GM21423 (cell line): ENCODE data around the gene SNAPIN.
"Not testable (repeated sequence)": the region's sequence is repeated elsewhere in the genome, so short reads cannot be mapped to it uniquely, and the experiment has no call there.

Experiments
- ATAC-seq: cut with Tn5 transposase; IDR thresholded peaks from one replicate; pipeline ENCODE4 v1.9.1; 2021; ENCODE audit warnings: mild to moderate bottlenecking, moderate library complexity; ENCODE audit not compliant: unreplicated experiment

Gene SNAPIN

GRCh38 chr1:153626904-153627714 is 31.4 kb upstream of the SNAPIN start, which contains the start of gene S100A13:
Gene S100A13, minus strand, starts transcription at chr1:153627505. Its CDS starts 1,033 bp downstream, at chr1:153626472.
- ATAC-seq = no peak

GRCh38 chr1:153627715-153628626 is 30.5 kb upstream of the SNAPIN start, which contains the start of gene S100A1:
Gene S100A1, plus strand, starts transcription at chr1:153628434. Its CDS starts 2,088 bp downstream, at chr1:153630522.
- ATAC-seq = no peak

DNA sequence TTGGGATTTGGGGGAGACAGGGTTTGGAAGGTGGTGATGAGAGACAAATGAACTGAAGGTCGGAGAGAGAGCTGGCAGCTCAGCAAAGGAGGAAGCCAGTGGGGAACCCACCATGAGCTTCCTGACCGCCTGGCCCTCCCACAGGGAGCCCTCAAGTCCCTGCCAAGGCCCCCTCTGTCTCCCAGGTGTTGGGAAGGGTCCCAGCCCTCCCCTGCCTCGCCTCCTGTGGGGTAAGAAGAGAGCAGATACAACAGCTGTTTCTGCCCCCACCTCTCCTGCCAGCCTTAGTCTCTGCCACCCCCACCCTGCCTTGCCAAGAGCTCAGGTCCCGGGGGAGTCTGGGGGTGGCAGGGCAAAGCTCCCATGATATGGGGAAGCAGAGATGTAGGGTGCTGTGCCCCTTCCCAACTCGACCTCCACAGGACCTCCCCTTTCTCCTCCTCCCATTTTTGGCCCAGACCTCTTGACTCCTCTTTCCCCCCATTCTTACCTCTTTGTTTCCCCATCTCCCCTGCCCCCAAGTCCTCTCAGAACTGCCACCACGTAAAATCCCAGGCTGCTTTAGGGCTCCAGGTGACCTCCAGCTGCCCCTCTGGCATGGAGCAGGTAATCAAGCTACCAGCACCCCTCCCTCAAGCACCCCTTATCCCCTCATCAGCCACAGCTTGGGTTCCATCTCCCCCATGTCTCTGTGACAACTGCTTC is 29.7 kb upstream of the SNAPIN start:
- ATAC-seq = no peak

- no peak for ATAC-seq
Observed at GRCh38 chr1:153629343-153629665, 29.2 kb upstream of the SNAPIN start.

DNA sequence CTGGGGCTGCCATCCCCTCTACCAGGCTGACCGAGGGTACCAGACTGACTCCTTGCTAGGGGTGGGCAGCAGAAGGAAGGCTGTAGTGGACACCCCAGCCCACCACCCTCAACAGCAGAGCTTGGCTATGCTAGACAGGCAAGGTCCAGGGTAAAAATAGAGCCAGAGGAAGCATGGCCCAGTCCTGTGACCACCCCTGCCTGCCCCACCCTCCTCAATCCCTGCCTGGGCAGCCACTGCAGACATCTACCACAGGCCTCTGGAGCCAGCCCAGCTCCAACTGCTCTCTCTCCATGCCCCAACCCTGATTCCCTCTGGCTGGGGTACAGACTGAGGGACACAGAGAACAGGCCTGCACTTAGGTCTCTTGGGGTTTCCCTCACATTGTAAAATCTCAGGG is 28.5 kb upstream of the SNAPIN start:
- no peak for ATAC-seq

DNA sequence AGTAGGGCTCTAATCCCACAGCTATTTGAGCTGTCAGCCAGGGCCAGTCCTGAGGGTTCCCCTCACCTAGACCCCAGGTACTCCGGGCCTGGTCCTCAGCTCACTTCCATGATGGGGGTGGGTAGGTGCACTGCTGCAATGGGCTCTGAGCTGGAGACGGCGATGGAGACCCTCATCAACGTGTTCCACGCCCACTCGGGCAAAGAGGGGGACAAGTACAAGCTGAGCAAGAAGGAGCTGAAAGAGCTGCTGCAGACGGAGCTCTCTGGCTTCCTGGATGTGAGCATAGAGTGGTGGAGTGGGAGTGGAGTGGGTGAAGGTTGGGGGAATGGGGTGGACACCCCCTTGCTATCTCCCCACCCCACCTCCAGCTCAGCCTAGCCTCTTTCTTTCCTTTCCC is 28.1 kb upstream of the SNAPIN start:
- ATAC-seq = no peak

DNA sequence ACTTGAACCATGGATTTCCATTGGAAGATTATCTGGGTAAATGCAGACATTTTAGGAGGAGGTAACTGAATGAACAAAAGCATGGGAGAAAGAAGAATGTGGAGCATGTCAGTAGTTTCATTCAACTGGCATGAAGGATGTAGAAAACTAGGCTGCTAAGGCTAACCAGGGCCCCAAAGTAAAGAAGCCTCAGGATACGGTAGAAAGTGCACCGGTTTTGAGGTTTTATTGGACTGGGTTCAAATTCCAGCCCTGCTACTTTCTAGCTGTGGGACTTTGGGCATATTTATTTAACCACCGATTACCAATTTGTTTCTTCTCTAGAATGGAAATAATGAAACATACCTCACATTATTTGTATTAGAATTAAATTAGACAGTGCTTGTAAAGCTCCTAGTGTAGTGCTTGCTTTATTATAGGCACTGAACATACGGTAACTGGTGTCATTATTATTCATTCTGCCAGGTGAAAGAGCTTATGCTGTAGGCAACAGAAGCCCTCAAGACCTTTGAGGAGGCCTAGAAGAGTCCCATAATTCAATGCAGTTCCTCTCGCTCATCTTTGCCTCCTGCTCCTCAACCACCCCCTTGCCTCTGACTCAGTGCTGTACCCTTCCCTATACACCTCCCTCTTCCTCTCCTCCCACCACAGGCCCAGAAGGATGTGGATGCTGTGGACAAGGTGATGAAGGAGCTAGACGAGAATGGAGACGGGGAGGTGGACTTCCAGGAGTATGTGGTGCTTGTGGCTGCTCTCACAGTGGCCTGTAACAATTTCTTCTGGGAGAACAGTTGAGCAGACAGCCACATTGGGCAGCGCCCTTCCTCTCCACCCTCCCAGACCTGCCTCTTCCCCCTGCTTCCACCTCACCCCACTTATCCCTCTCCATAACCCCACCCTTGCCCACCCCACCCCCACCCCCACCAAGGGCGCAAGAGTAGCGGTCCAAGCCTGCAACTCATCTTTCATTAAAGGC is 27.2 kb upstream of the SNAPIN start:
- no peak for ATAC-seq

GRCh38 chr1:153633161-153633753 is 25.2 kb upstream of the SNAPIN start:
- no peak for ATAC-seq

DNA sequence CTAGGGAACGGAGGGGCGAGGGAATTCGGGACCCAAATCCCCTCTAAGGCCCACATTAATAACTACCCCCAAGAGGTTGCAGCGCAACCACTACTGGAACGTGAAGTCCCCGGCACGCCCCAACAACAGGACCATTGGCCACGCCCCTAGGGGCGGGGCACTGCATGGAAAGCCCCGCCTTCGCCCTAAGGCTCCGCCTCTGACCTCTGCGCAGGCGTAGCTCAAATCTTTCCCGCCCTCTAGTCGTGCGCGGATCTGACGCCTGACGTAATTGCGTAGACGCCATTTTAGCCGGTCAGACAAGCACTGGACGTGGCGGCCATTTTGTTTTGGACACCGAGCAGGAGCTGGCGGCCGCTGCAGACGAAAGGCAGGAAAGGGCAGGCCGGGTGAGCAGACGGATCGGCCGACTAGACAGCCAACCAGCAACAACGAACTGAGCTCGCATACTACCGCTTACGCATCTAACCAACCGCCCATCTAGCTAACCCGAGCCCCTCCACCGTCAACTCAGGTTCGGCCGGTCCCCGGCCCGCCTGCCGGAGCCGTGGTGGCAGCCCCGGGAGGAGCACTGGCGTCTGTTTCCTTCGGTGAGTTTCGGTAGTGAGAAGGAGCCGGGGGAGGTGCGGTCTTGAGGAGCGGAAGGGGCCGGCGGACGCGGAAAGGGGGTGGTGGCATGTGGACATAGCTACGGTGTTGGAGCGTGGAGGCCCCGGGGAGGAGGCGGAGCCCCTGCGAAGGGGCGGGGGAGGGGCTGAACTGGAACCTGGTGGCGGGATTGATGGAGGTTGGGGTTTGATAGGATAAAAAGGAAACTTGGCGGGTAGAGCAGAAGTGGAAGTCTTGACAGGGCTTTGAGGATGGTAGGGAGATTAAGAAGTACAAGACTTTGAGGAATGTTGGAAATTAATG is 24.5 kb upstream of the SNAPIN start, which contains the start of gene CHTOP:
CHTOP (plus strand) TSS at position 313 of the 912 bp plus-strand sequence. CDS start 2,523 bp downstream, outside the sequence.
- peak; percentile 87 for ATAC-seq

DNA sequence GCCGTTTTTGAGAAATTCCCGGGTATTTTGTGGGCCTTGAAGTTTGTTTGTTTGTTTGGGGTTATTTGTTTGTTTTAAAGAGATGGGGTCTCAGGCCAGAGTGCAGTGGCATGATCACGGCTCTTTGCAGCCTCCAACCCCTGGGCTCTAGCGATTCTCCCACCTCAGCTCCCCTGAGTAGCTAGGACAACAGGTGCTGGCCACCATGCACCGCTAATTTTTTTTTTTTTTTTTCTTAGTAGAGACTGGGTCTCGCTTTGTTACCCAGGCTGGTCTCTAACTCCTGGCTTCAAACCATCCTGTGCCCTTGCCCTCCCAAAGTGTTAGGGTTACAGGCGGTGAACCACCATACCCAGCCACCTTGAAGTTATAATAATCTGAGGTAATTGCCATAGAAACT is 22.6 kb upstream of the SNAPIN start:
- no peak for ATAC-seq

GRCh38 chr1:153636312-153636711 is 22.2 kb upstream of the SNAPIN start:
- no peak for ATAC-seq

- ATAC-seq = no peak
Observed at GRCh38 chr1:153638261-153638660, 20.2 kb upstream of the SNAPIN start.

DNA sequence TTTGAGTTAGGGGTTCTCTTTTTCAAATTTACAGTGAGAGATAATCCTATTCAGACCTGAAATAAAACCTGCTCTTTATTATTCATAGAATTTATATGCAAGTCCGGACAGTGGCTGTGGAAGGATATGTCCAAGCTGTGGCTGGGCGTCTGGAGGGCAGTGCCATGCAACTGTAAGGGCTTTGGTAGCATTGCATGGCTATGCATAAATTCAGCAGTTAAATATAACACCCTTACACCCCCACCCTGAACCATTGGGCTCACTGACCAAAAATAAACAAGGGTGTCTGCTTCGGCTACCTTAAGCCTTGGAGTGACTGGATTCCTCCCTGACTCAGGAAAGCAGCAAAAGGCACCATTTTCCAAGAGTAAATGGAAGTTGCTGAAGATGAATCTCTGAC is 19.2 kb upstream of the SNAPIN start:
- ATAC-seq = no peak

GRCh38 chr1:153640213-153640612 is 18.3 kb upstream of the SNAPIN start:
- ATAC-seq = not testable (repeated sequence)

DNA sequence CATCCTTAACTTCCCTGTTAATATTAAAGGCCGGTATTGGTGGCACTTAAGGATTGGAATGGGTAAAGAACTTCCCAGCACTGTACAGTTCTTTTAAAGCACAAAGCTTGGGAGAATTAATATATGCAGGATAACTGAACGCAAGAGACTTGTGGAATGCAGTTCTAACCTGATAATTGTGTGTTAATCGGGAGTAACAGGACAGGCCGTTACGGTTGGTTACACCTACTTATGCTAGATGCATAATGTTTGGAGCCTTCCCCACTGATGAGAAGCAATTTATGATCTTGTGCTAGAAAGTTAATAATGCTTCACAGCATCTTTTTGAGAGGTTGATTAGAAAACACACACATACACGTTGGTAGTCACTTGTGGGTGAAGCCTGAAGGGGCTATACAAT is 17.6 kb upstream of the SNAPIN start:
- ATAC-seq = no peak

- ATAC-seq = no peak
Observed at GRCh38 chr1:153642161-153642560, 16.3 kb upstream of the SNAPIN start.

- ATAC-seq = no peak
Observed at GRCh38 chr1:153643100-153643499, 15.4 kb upstream of the SNAPIN start.

- ATAC-seq = no peak
Observed at GRCh38 chr1:153643816-153644215, 14.7 kb upstream of the SNAPIN start.
